Vagina (tissue), 2 donors: ENCODE measurements around the gene LACTB. TPM values are rescaled to one million over a fixed set of nuclear protein-coding genes. Genes with fewer than 3 reads are reported as not detected.

ENCODE experiments used
- DNase-seq, 2 donors: peaks; one replicate each; pipeline ENCODE4 v3.0.0-alpha.2; 2017; ENCODE audit errors: extremely low spot score in 2 of 2
- H3K27ac ChIP-seq: fragments of 200-600 bp; sonication (generic); one replicate; pipeline ENCODE4 v1.5.1; 2019
- H3K27me3 ChIP-seq: fragments of 200-600 bp; sonication (generic); one replicate; pipeline ENCODE4 v1.5.1; 2019
- H3K36me3 ChIP-seq, 2 donors: fragments of 200-600 bp; sonication (generic); one replicate each; pipeline ENCODE4 v1.5.1; 2017 to 2019
- H3K4me1 ChIP-seq: fragments of 200-600 bp; sonication (generic); one replicate; pipeline ENCODE4 v1.5.1; 2019
- H3K4me3 ChIP-seq, 2 donors: fragments of 200-600 bp; sonication (generic); 1 replicate in 1 of 2; 2 replicates in 1 of 2; pipeline ENCODE4 v1.5.1; 2016 to 2019
- H3K9me3 ChIP-seq: fragments of 200-600 bp; sonication (generic); one replicate; pipeline ENCODE4 v1.5.1; 2019
- POLR2A ChIP-seq, 2 donors: fragments of 450-650 bp; IDR thresholded peaks; one replicate each; pipeline ENCODE4 v1.6.1; 2017; ENCODE audit warnings: antibody characterized with exemption in 2 of 2, mild to moderate bottlenecking in 2 of 2, moderate library complexity in 2 of 2
- POLR2AphosphoS5 ChIP-seq, 2 donors: sonication (generic); formaldehyde crosslinking; IDR thresholded peaks; one replicate each; pipeline ENCODE4 v1.9.0; 2017; ENCODE audit warnings: antibody characterized with exemption in 2 of 2, mild to moderate bottlenecking in 2 of 2, low read depth in 1 of 2; ENCODE audit not compliant: insufficient read depth in 1 of 2
- intact Hi-C: fragments of 100-400 bp; cut with DNase I; formaldehyde crosslinking; loops from one replicate; pipeline ENCODE4 v1.15.1; 2023
- total RNA-seq: library from RNA; depleted of rRNA; stranded (reverse); fragments of >200 nt; gene quantifications from one replicate; pipeline ENCODE4 v1.2.3, GENCODE V29; 2016
- TF ChIP-seq, protein P1 (sequence below), 3 experiments: fragments of 450-650 bp in 2 of 3; fragments of 200-600 bp in 1 of 3; sonication (generic) in 1 of 3; IDR thresholded peaks; one replicate each; pipeline ENCODE4 v1.5.1; 2017 to 2019; ENCODE audit warnings: antibody characterized with exemption in 3 of 3, mild to moderate bottlenecking in 2 of 3, moderate library complexity in 2 of 3

The LACTB gene
- total RNA-seq, 1 donor from 2014 or later, result 23.3 TPM

DNA sequence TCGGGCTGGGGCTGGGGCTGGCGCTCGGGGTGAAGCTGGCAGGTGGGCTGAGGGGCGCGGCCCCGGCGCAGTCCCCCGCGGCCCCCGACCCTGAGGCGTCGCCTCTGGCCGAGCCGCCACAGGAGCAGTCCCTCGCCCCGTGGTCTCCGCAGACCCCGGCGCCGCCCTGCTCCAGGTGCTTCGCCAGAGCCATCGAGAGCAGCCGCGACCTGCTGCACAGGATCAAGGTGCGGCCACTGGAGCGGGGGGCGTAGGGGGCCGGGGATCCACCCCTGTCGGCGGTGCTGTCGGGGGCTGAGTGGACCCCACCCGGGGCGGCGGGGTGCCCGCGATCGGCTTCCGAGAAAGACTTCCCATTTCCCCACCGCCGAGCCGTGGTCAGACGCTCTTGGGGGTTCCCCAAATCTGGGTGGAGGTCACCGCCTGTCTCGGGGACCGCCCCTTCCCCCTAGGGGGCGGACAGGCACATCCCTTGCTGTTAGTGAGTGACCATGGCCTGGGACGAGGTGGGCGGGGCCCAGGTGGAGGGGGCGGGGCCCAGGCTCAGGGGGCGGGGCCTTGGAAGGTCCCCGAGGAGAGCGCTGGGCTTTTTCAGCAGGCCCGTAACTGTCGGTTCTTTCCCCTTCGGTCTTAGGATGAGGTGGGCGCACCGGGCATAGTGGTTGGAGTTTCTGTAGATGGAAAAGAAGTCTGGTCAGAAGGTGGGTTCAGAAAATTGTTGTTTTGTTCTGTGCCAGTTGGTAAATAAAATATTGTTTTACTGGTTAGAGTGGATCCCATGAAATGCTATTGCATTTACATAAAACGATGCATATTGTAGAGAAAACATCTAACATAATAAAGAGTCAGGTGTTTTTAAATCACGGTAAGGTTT lies 578 bp downstream of the LACTB start:
- intact Hi-C loops, result no loop called here
- H3K4me3 ChIP-seq, result peak overlapping the region; percentile 96 to 100
- no peaks in the 10 kb centered on the region for H3K9me3 ChIP-seq
- peak overlapping the region; percentile 96 for H3K27ac ChIP-seq
- peaks cover 7% of the 10 kb centered on the region for H3K4me1 ChIP-seq
- H3K27me3 ChIP-seq, result no peaks in the 10 kb centered on the region
- TF ChIP-seq, protein P1, sequence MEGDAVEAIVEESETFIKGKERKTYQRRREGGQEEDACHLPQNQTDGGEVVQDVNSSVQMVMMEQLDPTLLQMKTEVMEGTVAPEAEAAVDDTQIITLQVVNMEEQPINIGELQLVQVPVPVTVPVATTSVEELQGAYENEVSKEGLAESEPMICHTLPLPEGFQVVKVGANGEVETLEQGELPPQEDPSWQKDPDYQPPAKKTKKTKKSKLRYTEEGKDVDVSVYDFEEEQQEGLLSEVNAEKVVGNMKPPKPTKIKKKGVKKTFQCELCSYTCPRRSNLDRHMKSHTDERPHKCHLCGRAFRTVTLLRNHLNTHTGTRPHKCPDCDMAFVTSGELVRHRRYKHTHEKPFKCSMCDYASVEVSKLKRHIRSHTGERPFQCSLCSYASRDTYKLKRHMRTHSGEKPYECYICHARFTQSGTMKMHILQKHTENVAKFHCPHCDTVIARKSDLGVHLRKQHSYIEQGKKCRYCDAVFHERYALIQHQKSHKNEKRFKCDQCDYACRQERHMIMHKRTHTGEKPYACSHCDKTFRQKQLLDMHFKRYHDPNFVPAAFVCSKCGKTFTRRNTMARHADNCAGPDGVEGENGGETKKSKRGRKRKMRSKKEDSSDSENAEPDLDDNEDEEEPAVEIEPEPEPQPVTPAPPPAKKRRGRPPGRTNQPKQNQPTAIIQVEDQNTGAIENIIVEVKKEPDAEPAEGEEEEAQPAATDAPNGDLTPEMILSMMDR (IDR thresholded peaks at IDR 0.05), result no peak
- TF ChIP-seq POLR2AphosphoS5 (IDR thresholded peaks at IDR 0.05; ENCODE audit: insufficient read depth in 1 of 2, low read depth in 1 of 2), result peak in 1 of 2 donors; percentile 57
- H3K36me3 ChIP-seq, result peaks cover 0 to under 1% of the 10 kb centered on the region in 2 donors
- DNase-seq, result peak in 1 of 2 donors; percentile 94

DNA sequence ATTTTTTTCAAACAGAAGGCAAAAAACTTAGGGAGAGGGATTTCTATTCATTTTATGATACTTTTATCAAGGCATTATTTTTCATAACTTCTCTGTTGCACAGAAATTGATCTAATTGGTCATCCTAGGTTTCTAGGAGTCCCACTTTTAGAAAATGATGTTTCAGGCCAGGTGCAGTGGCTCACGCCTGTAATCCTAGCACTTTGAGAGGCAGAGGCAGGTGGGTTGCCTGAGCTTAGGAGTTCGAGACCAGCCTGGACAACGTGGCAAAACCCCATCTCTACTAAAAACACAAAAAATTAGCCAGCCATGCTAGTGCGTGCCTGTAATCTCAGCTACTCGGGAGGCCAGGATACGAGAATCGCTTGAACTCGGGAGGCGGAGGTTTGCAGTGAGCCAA lies 2.8 kb downstream of the LACTB start:
- Histone ChIP-seq H3K36me3 (peaks cover 0 to 22% of the 10 kb centered on the region in 2 donors), H3K9me3 (no peaks in the 10 kb centered on the region), H3K27me3 (no peaks in the 10 kb centered on the region), H3K4me1 (peaks cover 7% of the 10 kb centered on the region), H3K4me3 (no peak overlapping the region), H3K27ac (no peak overlapping the region)
- DNase-seq, result no peak
- intact Hi-C loops, result no loop called here
- TF ChIP-seq, protein P1 (IDR thresholded peaks at IDR 0.05), result no peak
- no peak for TF ChIP-seq POLR2AphosphoS5 (IDR thresholded peaks at IDR 0.05; ENCODE audit: insufficient read depth in 1 of 2, low read depth in 1 of 2)
- no peak for TF ChIP-seq POLR2A (IDR thresholded peaks at IDR 0.05)

DNA sequence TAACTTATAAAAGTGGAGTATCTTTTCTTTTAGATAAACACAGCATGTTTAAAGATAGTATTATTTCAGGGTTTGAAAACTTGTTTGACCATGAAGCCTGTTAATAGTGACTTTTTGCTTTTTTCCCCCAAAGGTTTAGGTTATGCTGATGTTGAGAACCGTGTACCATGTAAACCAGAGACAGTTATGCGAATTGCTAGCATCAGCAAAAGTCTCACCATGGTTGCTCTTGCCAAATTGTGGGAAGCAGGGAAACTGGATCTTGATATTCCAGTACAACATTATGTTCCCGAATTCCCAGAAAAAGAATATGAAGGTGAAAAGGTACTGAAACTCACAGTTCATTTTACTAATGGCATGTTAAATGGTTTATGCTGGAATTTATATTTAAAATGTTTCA lies 5.1 kb downstream of the LACTB start:
- intact Hi-C loops, result no loop called here
- no peak overlapping the region for H3K27ac ChIP-seq
- TF ChIP-seq POLR2AphosphoS5 (IDR thresholded peaks at IDR 0.05; ENCODE audit: insufficient read depth in 1 of 2, low read depth in 1 of 2) (no peak), POLR2A (IDR thresholded peaks at IDR 0.05) (no peak)
- TF ChIP-seq, protein P1 (IDR thresholded peaks at IDR 0.05), result no peak
- DNase-seq, result no peak
- peaks cover 7% of the 10 kb centered on the region for H3K4me1 ChIP-seq
- H3K9me3 ChIP-seq, result no peaks in the 10 kb centered on the region
- H3K36me3 ChIP-seq, result peaks cover 0 to 26% of the 10 kb centered on the region in 2 donors
- no peak overlapping the region for H3K4me3 ChIP-seq
- H3K27me3 ChIP-seq, result no peaks in the 10 kb centered on the region

DNA sequence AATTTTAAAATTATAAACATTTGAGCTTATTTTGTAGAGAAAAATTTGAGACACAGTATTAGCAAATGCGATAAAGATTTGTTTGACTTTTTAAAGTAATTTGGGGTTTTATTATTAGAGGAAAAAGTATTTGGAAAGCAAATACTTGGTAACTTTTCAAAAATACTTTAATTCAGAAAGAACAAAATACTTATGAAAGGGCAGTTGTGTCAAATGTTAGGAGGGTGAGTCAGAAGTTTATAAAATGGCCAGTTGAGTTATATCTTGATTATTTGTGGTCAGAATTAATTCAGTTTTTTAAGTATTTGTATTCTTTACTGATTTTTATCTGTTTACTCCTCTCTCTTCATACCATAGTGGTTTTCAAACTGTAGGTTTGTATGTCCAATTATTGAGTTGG lies 12.1 kb downstream of the LACTB start:
- no peak overlapping the region for H3K4me3 ChIP-seq
- no peak for TF ChIP-seq POLR2A (IDR thresholded peaks at IDR 0.05)
- TF ChIP-seq, protein P1 (IDR thresholded peaks at IDR 0.05), result no peak
- no peak for TF ChIP-seq POLR2AphosphoS5 (IDR thresholded peaks at IDR 0.05; ENCODE audit: insufficient read depth in 1 of 2, low read depth in 1 of 2)

More for the DNA sequence above, 12.1 kb downstream of the LACTB start:
- Histone ChIP-seq H3K27me3 (no peaks in the 10 kb centered on the region), H3K4me1 (peaks cover 22% of the 10 kb centered on the region), H3K36me3 (peaks cover 0 to 13% of the 10 kb centered on the region in 2 donors), H3K27ac (peak overlapping the region; percentile 68), H3K9me3 (no peaks in the 10 kb centered on the region)
- intact Hi-C loops, result no loop called here
- no peak for DNase-seq
